MM.1S (cell line): ENCODE data around the gene PLAAT2.

Experiments used
- EZH2 ChIP-seq: fragments of 300-600 bp; sonication (generic); optimal IDR thresholded peaks from 2 replicates; pipeline ENCODE3; 2017; ENCODE audit warnings: low read depth, mild to moderate bottlenecking, antibody characterized with exemption, low read length, mixed read lengths
- TF ChIP-seq, protein P1 (sequence below): fragments of 300-600 bp; sonication (generic); IDR thresholded peaks from 2 replicates; pipeline ENCODE4 v1.5.1; 2016; ENCODE audit warnings: antibody characterized with exemption, low read length, mixed read lengths

GRCh38 chr11:63507511-63507910, 55.7 kb downstream of the PLAAT2 start:
- TF ChIP-seq, protein P1, sequence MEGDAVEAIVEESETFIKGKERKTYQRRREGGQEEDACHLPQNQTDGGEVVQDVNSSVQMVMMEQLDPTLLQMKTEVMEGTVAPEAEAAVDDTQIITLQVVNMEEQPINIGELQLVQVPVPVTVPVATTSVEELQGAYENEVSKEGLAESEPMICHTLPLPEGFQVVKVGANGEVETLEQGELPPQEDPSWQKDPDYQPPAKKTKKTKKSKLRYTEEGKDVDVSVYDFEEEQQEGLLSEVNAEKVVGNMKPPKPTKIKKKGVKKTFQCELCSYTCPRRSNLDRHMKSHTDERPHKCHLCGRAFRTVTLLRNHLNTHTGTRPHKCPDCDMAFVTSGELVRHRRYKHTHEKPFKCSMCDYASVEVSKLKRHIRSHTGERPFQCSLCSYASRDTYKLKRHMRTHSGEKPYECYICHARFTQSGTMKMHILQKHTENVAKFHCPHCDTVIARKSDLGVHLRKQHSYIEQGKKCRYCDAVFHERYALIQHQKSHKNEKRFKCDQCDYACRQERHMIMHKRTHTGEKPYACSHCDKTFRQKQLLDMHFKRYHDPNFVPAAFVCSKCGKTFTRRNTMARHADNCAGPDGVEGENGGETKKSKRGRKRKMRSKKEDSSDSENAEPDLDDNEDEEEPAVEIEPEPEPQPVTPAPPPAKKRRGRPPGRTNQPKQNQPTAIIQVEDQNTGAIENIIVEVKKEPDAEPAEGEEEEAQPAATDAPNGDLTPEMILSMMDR, result no peak
- no peak for TF ChIP-seq EZH2
